Prostate gland (tissue), 2 donors: ENCODE data around the gene TOE1. TPM values are rescaled to one million over a fixed set of nuclear protein-coding genes. Genes with fewer than 3 reads are reported as not detected.
"Not testable (repeated sequence)": the region's sequence is repeated elsewhere in the genome, so short reads cannot be mapped to it uniquely, and the experiment has no call there.

Source experiments
- DNase-seq: peaks from one replicate; pipeline ENCODE4 v3.0.0-alpha.2; 2019; ENCODE audit warnings: low spot score
- H3K27ac ChIP-seq, 2 donors: fragments of 200-600 bp; sonication (generic); 2 replicates each; pipeline ENCODE4 v1.5.1; 2017 to 2019
- H3K27me3 ChIP-seq: fragments of 200-600 bp; sonication (generic); replicated peaks from 2 replicates; pipeline ENCODE4 v1.5.1; 2019; ENCODE audit not compliant: insufficient read depth
- H3K36me3 ChIP-seq, 2 donors: fragments of 200-600 bp; sonication (generic); 1 replicate in 1 of 2; 2 replicates in 1 of 2; pipeline versions ENCODE4 v1.5.1 to v1.8.1; 2017 to 2019
- H3K4me1 ChIP-seq: fragments of 200-600 bp; sonication (generic); replicated peaks from 2 replicates; pipeline ENCODE4 v1.5.1; 2019
- H3K4me3 ChIP-seq, 2 donors: fragments of 200-600 bp; sonication (generic); 2 replicates each; pipeline ENCODE4 v1.5.1; 2017 to 2019
- H3K9me3 ChIP-seq: fragments of 200-600 bp; sonication (generic); 2 replicates; pipeline ENCODE4 v1.5.1; 2017
- POLR2A ChIP-seq: fragments of 450-650 bp; IDR thresholded peaks from one replicate; pipeline ENCODE4 v1.6.1; 2016; ENCODE audit warnings: antibody characterized with exemption, mild to moderate bottlenecking
- POLR2AphosphoS5 ChIP-seq: sonication (generic); formaldehyde crosslinking; IDR thresholded peaks from one replicate; pipeline ENCODE4 v1.6.1; 2017; ENCODE audit warnings: antibody characterized with exemption
- WGBS: methylation state at CpG from one replicate; pipeline ENCODE4 v1.1.5; 2018; 5-methylcytosine and 5-hydroxymethylcytosine counted together
- intact Hi-C: fragments of 100-400 bp; cut with DNase I; formaldehyde crosslinking; loops from one replicate; pipeline ENCODE4 v1.14.2; 2022
- total RNA-seq, 2 donors: library from RNA; depleted of rRNA; stranded (reverse); fragments of >200 nt; gene quantifications; one replicate each; pipeline ENCODE4 v1.1.0, GENCODE V29; 2016
- TF ChIP-seq, protein P1 (sequence below), 4 experiments: fragments of 200-600 bp in 2 of 4; fragments of 450-650 bp in 2 of 4; sonication (generic) in 2 of 4; IDR thresholded peaks; 1 replicate in 3 of 4; 2 replicates in 1 of 4; pipeline ENCODE4 v1.5.1; 2016 to 2019; ENCODE audit warnings: antibody characterized with exemption in 4 of 4, mild to moderate bottlenecking in 2 of 4, moderate library complexity in 2 of 4

Gene TOE1
- total RNA-seq, 2 donors from 2014 or later, result 14.8 to 15.7 TPM

DNA sequence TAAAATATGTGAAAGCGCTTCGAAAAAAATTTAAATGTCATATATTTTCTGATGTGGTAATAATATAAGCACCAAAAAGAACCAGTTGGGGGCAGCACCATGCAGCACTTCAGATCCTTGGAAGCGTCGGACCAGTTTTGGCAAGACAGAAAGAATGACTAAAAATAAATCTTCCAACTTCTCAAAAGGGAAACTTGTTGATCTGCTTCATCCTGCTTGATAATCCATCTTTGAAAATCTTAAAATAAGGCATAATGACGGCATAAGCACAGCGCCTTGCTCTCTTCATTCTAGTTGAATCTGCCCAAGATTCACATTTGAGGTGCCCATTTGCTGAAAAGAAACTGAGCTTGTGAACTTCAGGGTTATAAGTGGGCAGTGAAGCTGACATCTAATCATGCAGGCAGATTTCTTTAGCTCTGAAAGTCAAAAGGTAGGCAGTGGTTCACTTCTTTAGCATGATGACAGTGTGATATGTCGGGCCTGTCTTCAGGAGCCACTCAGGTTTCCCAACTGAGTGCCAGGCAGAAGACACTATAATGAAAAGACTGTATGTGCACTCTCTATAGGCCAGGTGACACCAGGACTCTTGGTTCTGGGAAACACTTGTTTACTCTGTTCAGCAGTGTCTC, 20.0 kb downstream of the TOE1 start:
- peak; percentile 75 for DNase-seq
- TF ChIP-seq POLR2AphosphoS5, result peak; percentile 80
- TF ChIP-seq, protein P1, sequence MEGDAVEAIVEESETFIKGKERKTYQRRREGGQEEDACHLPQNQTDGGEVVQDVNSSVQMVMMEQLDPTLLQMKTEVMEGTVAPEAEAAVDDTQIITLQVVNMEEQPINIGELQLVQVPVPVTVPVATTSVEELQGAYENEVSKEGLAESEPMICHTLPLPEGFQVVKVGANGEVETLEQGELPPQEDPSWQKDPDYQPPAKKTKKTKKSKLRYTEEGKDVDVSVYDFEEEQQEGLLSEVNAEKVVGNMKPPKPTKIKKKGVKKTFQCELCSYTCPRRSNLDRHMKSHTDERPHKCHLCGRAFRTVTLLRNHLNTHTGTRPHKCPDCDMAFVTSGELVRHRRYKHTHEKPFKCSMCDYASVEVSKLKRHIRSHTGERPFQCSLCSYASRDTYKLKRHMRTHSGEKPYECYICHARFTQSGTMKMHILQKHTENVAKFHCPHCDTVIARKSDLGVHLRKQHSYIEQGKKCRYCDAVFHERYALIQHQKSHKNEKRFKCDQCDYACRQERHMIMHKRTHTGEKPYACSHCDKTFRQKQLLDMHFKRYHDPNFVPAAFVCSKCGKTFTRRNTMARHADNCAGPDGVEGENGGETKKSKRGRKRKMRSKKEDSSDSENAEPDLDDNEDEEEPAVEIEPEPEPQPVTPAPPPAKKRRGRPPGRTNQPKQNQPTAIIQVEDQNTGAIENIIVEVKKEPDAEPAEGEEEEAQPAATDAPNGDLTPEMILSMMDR (IDR thresholded peaks at IDR 0.05), result peak; percentile 58 to 88 (median 78)
- no peak for TF ChIP-seq POLR2A
- Histone ChIP-seq H3K9me3 (no peaks in the 10 kb centered on the region), H3K4me3 (no peak overlapping the region), H3K36me3 (no peaks in the 10 kb centered on the region), H3K4me1 (peaks cover 8% of the 10 kb centered on the region), H3K27ac (peak overlapping the region; percentile 80 to 81), H3K27me3 (no peaks in the 10 kb centered on the region)
- intact Hi-C loops, result loop anchor here (1.0 to 5.0 kb wide), 2 partner anchors 131 to 207 kb away; partner anchors contain the start of gene TESK2
- WGBS, result 12% methylated on average over 7 of the region's 7 CpGs

DNA sequence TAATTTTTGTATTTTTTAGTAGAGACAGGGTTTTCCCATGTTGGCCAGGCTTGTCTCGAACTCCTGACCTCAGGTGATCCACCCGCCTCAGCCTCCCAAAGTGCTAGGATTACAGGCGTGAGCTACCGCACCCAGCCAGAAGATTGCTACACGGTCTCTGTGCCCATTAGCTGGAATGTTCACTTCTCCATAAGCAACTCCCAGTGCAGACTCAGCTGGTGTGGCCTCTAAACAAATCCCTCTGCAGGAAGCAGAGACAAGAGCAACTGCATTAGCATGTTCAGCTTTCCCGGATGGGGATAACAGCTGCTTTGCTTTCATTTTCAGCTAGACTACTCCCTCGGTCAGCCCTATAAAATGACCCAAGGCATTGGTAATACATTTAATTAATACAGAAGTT, 21.0 kb downstream of the TOE1 start:
- not testable (repeated sequence) for H3K9me3 ChIP-seq, H3K27me3 ChIP-seq, H3K36me3 ChIP-seq, H3K4me1 ChIP-seq
- peak; percentile 42 for DNase-seq
- H3K27ac ChIP-seq, result peak overlapping the region; percentile 80 to 81
- 45% methylated on average over 7 of the region's 7 CpGs for WGBS
- TF ChIP-seq, protein P1 (IDR thresholded peaks at IDR 0.05), result peak in 2 of 4 experiments; percentile 21 to 31
- peak; percentile 64 for TF ChIP-seq POLR2AphosphoS5
- peak overlapping the region in 1 of 2 donors; percentile 8 for H3K4me3 ChIP-seq
- intact Hi-C loops, result loop anchor here (1.0 to 5.0 kb wide), 2 partner anchors 130 to 206 kb away; partner anchors contain the start of gene TESK2

DNA sequence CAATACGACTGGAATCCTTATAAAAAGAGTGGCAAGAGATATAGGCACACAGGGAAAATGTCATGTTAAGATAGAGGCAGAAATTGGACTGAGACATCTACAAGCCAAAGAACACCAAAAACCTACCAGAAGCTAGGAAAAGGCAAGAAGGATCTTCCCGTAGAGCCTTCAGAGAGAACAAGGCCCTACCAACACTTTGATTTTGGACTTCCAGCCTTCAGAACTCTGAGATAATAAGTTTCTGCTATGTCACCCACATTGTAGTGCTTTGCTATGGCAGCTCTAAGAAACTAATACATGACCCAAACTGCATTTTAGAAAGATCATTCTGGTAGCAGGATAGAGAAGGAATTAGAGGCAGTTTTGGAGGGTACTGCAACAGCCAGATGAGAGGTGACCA, 24.3 kb downstream of the TOE1 start:
- intact Hi-C loops, result loop anchor here (5.0 kb wide), 1 partner anchor 203 kb away; no protein-coding TSS in a partner anchor
- DNase-seq, result no peak
- H3K27ac ChIP-seq, result no peak overlapping the region
- H3K36me3 ChIP-seq, result no peaks in the 10 kb centered on the region
- no peaks in the 10 kb centered on the region for H3K27me3 ChIP-seq
- peaks cover 8% of the 10 kb centered on the region for H3K4me1 ChIP-seq
- H3K9me3 ChIP-seq, result no peaks in the 10 kb centered on the region
- no peak overlapping the region for H3K4me3 ChIP-seq
- TF ChIP-seq, protein P1 (IDR thresholded peaks at IDR 0.05), result no peak
- TF ChIP-seq POLR2A, result no peak
- TF ChIP-seq POLR2AphosphoS5, result no peak
- WGBS, result 81% methylated on average over 2 of the region's 2 CpGs

DNA sequence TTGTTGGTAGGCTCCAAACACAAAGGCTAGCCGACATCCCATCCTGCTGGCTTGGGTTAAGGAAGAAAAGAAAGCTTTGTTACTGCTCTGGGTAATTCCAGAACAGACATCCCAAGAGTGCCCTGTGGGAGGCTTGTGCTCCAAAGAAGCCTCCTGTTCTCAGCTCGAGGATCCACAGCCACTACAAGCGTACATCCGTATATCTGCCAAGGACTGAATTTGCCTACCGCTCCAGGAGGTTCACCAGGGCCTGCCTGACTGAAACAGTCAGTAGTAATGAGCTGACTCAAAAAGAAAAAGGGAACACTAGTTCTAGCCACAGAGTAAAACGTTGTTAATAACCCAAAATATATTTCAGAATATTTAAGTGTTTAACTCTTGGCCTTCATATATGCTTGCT, 25.1 kb downstream of the TOE1 start:
- WGBS, result 86% methylated on average over 6 of the region's 6 CpGs
- H3K36me3 ChIP-seq, result no peaks in the 10 kb centered on the region
- intact Hi-C loops, result no loop called here
- H3K9me3 ChIP-seq, result no peaks in the 10 kb centered on the region
- no peak overlapping the region for H3K4me3 ChIP-seq
- H3K27me3 ChIP-seq, result no peaks in the 10 kb centered on the region
- no peak overlapping the region for H3K27ac ChIP-seq
- DNase-seq, result no peak
- peaks cover 7% of the 10 kb centered on the region for H3K4me1 ChIP-seq
- TF ChIP-seq, protein P1 (IDR thresholded peaks at IDR 0.05), result no peak
- no peak for TF ChIP-seq POLR2AphosphoS5
- no peak for TF ChIP-seq POLR2A

DNA sequence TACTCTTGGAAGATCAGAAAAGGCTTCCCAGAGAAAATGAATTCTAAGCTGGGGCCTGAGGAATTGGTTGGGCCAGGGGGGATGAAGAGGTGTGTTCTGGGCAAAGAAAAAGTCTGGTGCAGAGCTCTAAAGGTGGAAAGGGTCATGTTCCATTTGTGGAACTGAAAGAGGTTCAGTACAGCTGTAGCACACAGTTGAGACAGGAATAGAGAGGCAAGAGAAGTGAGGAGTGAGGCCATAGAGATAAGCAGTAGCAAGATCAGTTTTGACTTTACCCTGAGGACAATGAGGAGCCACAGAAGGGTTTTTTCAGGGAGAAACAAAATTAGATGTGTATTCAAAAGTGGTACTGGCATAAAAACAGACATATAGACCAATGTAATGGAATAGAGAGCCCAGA, 30.6 kb downstream of the TOE1 start:
- H3K9me3 ChIP-seq, result no peaks in the 10 kb centered on the region
- no peak overlapping the region for H3K27ac ChIP-seq
- H3K4me1 ChIP-seq, result no peaks in the 10 kb centered on the region
- TF ChIP-seq POLR2AphosphoS5, result no peak
- no peak for TF ChIP-seq POLR2A
- TF ChIP-seq, protein P1 (IDR thresholded peaks at IDR 0.05), result no peak
- no peaks in the 10 kb centered on the region for H3K36me3 ChIP-seq
- intact Hi-C loops, result no loop called here
- DNase-seq, result no peak
- H3K27me3 ChIP-seq, result no peaks in the 10 kb centered on the region
- H3K4me3 ChIP-seq, result no peak overlapping the region
